K562 (cell line): ENCODE data around the gene SHISA8. TPM values are rescaled to one million over a fixed set of nuclear protein-coding genes. Genes with fewer than 3 reads are reported as not detected.

Experiments used
- ATAC-seq: fragments of 200-7000 bp; cut with Tn5 transposase; 3 replicates; pipeline ENCODE4 v1.9.1; 2020; ENCODE audit warnings: moderate library complexity
- BruUV-seq: library from RNA; stranded (reverse); fragments of 400-500 nt; replicated peaks from 2 replicates; lab custom pipeline; 2021; lab: Mats Ljungman, UMichigan
- CTCF ChIA-PET: fragments of 300-600 bp; formaldehyde crosslinking; extraction: SDS; loops from one replicate; lab custom pipeline; 2021; ENCODE audit warnings: low intra/inter-chr PET ratio; lab: Yijun Ruan, JAX
- POLR2A ChIA-PET: fragments of 300-600, 350-650 bp; sonication (Branson Sonifier 250); formaldehyde crosslinking; extraction: SDS; loops from one replicate; lab custom pipeline; 2021; ENCODE audit warnings: antibody characterized with exemption, inconsistent platforms; lab: Yijun Ruan, JAX
- DNase-seq, 4 experiments: peaks; one replicate each; pipeline versions ENCODE4 v3.0.0 to v3.0.0-alpha.2; 2011 to 2018; ENCODE audit warnings: low spot score in 3 of 4, mixed read lengths in 3 of 4; ENCODE audit errors: extremely low read depth in 1 of 4
- FAIRE-seq: peaks from 2 replicates; lab custom pipeline; 2011; peaks lifted over from hg19 to GRCh38; lab: Jason Lieb, UNC
- H2AFZ ChIP-seq: 2 replicates; pipeline ENCODE4 v1.6.0; 2011; ENCODE audit warnings: low read depth, low read length, control low read depth, inconsistent platforms
- H3K27ac ChIP-seq: fragments of 200-600 bp; 3 replicates; pipeline ENCODE4 v1.8.0; 2011; ENCODE audit warnings: low read depth, mild to moderate bottlenecking, control low read depth, inconsistent platforms, low read length, moderate library complexity, mixed read lengths; ENCODE audit errors: extremely low read depth
- H3K27me3 ChIP-seq, 2 experiments: fragments of 300-600 bp in 1 of 2; 2 replicates in 1 of 2; 3 replicates in 1 of 2; pipeline versions ENCODE4 v1.6.0 to v1.8.0; 2011; ENCODE audit warnings: inconsistent platforms in 2 of 2, low read length in 2 of 2, mild to moderate bottlenecking in 1 of 2, mixed read lengths in 1 of 2, moderate library complexity in 1 of 2; ENCODE audit not compliant: control insufficient read depth in 2 of 2, insufficient read depth in 2 of 2
- H3K36me3 ChIP-seq: fragments of 300-600 bp; 3 replicates; pipeline ENCODE4 v1.8.0; 2011; ENCODE audit warnings: mild to moderate bottlenecking, low read length, inconsistent platforms; ENCODE audit not compliant: control insufficient read depth, insufficient read depth
- H3K4me1 ChIP-seq, 2 experiments: fragments of 200-600 bp in 1 of 2; replicated peaks in 1 of 2; 2 replicates in 1 of 2; 3 replicates in 1 of 2; pipeline versions ENCODE4 v1.5.1 to v1.8.0; 2011; ENCODE audit warnings: inconsistent platforms in 2 of 2, low read length in 2 of 2, mild to moderate bottlenecking in 1 of 2, mixed read lengths in 1 of 2, moderate library complexity in 1 of 2; ENCODE audit not compliant: control insufficient read depth in 2 of 2, insufficient read depth in 2 of 2
- H3K4me2 ChIP-seq: 2 replicates; pipeline ENCODE4 v1.6.1; 2011; ENCODE audit warnings: low read length, control low read depth, inconsistent platforms, mixed read lengths; ENCODE audit not compliant: insufficient read depth
- H3K4me3 ChIP-seq: fragments of 200-600 bp; sonication (generic), shearing (Covaris generic); 2 replicates; pipeline ENCODE4 v1.5.1; 2016; ENCODE audit warnings: control low read depth, inconsistent platforms
- H3K79me2 ChIP-seq: fragments of 200-600 bp; 3 replicates; pipeline ENCODE4 v1.8.0; 2011; ENCODE audit warnings: low read length, inconsistent platforms; ENCODE audit not compliant: control insufficient read depth, insufficient read depth
- H3K9ac ChIP-seq, 2 experiments: 2 replicates each; pipeline versions ENCODE4 v1.6.0 to v1.6.1; 2011; ENCODE audit warnings: low read depth in 2 of 2, low read length in 2 of 2, control low read depth in 1 of 2, inconsistent platforms in 1 of 2, mild to moderate bottlenecking in 1 of 2, mixed read lengths in 1 of 2; ENCODE audit not compliant: insufficient read depth in 1 of 2
- H3K9me1 ChIP-seq: one replicate; pipeline ENCODE4 v1.6.0; 2011; ENCODE audit warnings: inconsistent platforms, mild to moderate bottlenecking, low read length, moderate library complexity; ENCODE audit not compliant: control insufficient read depth, insufficient read depth
- H3K9me3 ChIP-seq: replicated peaks from 2 replicates; pipeline ENCODE4 v1.5.1; 2011; ENCODE audit warnings: low read depth, low read length, inconsistent platforms; ENCODE audit not compliant: control insufficient read depth, insufficient read depth
- H4K20me1 ChIP-seq: replicated peaks from 2 replicates; pipeline ENCODE4 v1.6.1; 2011; ENCODE audit warnings: low read length, inconsistent platforms, mixed read lengths; ENCODE audit not compliant: control insufficient read depth, insufficient read depth
- CCNT2 ChIP-seq: IDR thresholded peaks from 2 replicates; pipeline ENCODE4 v1.6.1; 2011; ENCODE audit warnings: borderline replicate concordance, low read depth, mild to moderate bottlenecking, moderate library complexity, mixed read lengths, low read length; ENCODE audit not compliant: insufficient read length; ENCODE audit errors: extremely low read depth
- E2F6 ChIP-seq, 2 experiments: IDR thresholded peaks; 2 replicates each; pipeline ENCODE4 v1.6.1; 2011; ENCODE audit warnings: borderline replicate concordance in 1 of 2, control low read depth in 1 of 2, low read depth in 1 of 2, low read length in 1 of 2, mild to moderate bottlenecking in 1 of 2, mixed read lengths in 1 of 2, moderate library complexity in 1 of 2; ENCODE audit not compliant: insufficient read depth in 1 of 2, insufficient read length in 1 of 2, poor library complexity in 1 of 2, severe bottlenecking in 1 of 2; ENCODE audit errors: extremely low read depth in 1 of 2
- EGR1 ChIP-seq: fragments of 450-650 bp; conservative IDR thresholded peaks from 2 replicates; pipeline ENCODE4 v1.6.1; 2017; ENCODE audit warnings: mild to moderate bottlenecking
- ILK ChIP-seq: fragments of 450-650 bp; IDR thresholded peaks from 2 replicates; pipeline ENCODE4 v1.6.1; 2016; ENCODE audit warnings: missing genetic modification characterization, low read depth, mild to moderate bottlenecking, missing compliant biosample characterization, moderate library complexity, borderline replicate concordance
- L3MBTL2 ChIP-seq: fragments of 450-650 bp; IDR thresholded peaks from 2 replicates; pipeline ENCODE4 v1.6.1; 2016; ENCODE audit warnings: mild to moderate bottlenecking, moderate library complexity
- NRF1 ChIP-seq, 2 experiments: fragments of 450-650 bp; IDR thresholded peaks in 1 of 2; conservative IDR thresholded peaks in 1 of 2; 2 replicates each; pipeline ENCODE4 v1.6.1; 2014; ENCODE audit warnings: mild to moderate bottlenecking in 2 of 2
- POLR2G ChIP-seq: fragments of 200-400 bp; formaldehyde crosslinking; IDR thresholded peaks from 2 replicates; pipeline ENCODE4 v1.6.1; 2017; ENCODE audit warnings: low read depth, mild to moderate bottlenecking, antibody characterized with exemption, low read length, moderate library complexity
- PTTG1 ChIP-seq: fragments of 450-650 bp; IDR thresholded peaks from 2 replicates; pipeline ENCODE4 v1.6.1; 2016; ENCODE audit warnings: low read depth, mild to moderate bottlenecking, missing genetic modification characterization, missing compliant biosample characterization
- SETDB1 ChIP-seq: IDR thresholded peaks from one replicate; pipeline ENCODE4 v1.6.1; 2012; ENCODE audit warnings: low read length, control low read depth, inconsistent platforms
- VEZF1 ChIP-seq: fragments of 200-800 bp; sonication (Bioruptor generic); IDR thresholded peaks from 2 replicates; pipeline ENCODE4 v1.6.1; 2017; ENCODE audit warnings: missing genetic modification characterization, missing compliant biosample characterization
- ZBTB8A ChIP-seq: fragments of 450-650 bp; IDR thresholded peaks from 2 replicates; pipeline ENCODE4 v1.6.1; 2018; ENCODE audit warnings: mild to moderate bottlenecking, moderate library complexity; ENCODE audit not compliant: partially characterized antibody
- ZBTB9 ChIP-seq: fragments of 450-650 bp; formaldehyde crosslinking; IDR thresholded peaks from 2 replicates; pipeline ENCODE4 v1.4.0; 2020; ENCODE audit warnings: mild to moderate bottlenecking, moderate library complexity
- ZNF395 ChIP-seq: fragments of 200-800 bp; sonication (Bioruptor generic); IDR thresholded peaks from 2 replicates; pipeline ENCODE4 v1.6.1; 2017; ENCODE audit warnings: missing genetic modification characterization, missing compliant biosample characterization
- WGBS: fragments of 100-300 bp; shearing (Covaris generic); methylation state at CpG from one replicate; pipeline ENCODE4 v1.1.6; 2016; ENCODE audit warnings: low coverage, mixed read lengths; ENCODE audit not compliant: insufficient coverage; ENCODE audit errors: missing lambda C conversion rate; 5-methylcytosine and 5-hydroxymethylcytosine counted together
- in situ Hi-C: fragments of 300-500 bp; cut with MboI; formaldehyde crosslinking; loops from 4 replicates; pipeline ENCODE4 v1.15.0; 2018; ENCODE audit warnings: inconsistent platforms, mixed read lengths
- intact Hi-C: fragments of 100-400 bp; cut with micrococcal nuclease; formaldehyde crosslinking; loops from 2 replicates; pipeline ENCODE4 v1.14.2; 2022
- polyA plus RNA-seq, 8 experiments: library from polyadenylated mRNA; depleted of rRNA in 4 of 8; stranded (reverse) in 5 of 8; unstranded in 3 of 8; fragments of >200 nt; fragmentation: Nextera tagmentation in 2 of 8; fragmentation: Illumina TruSeq in 1 of 8; extraction: Ambion mirVana in 2 of 8; extraction: Trizol in 1 of 8; gene quantifications; 2 replicates each; pipeline versions ENCODE4 v1.2.1 to v1.2.3, GENCODE V29; 2011 to 2014; ENCODE audit warnings: inconsistent platforms in 1 of 8, missing spikeins in 1 of 8
- total RNA-seq, 7 experiments: library from RNA; depleted of rRNA in 6 of 7; stranded (reverse); fragments of >200 nt in 6 of 7; fragmentation: Illumina TruSeq in 2 of 7; extraction: Trizol in 2 of 7; gene quantifications; 2 replicates each; pipeline versions ENCODE4 v1.2.1 to v1.2.3, GENCODE V29; 2011 to 2021; ENCODE audit warnings: low replicate concordance in 1 of 7

Gene SHISA8
- total and polyA plus RNA-seq, 9 of the 15 experiments (the other 6 are each of a cell fraction or from before 2014, with no cell fraction given), result 0.07 to 3.3 (median 1.1) TPM; not detected in 4

GRCh38 chr22:41919357-41920224 lies 4.7 kb upstream of the SHISA8 start:
- H3K27ac ChIP-seq, result no peak overlapping the region; the same call in 2 of the 3 replicates
- in situ Hi-C loops, result no loop called here

More at GRCh38 chr22:41919357-41920224, 4.7 kb upstream of the SHISA8 start:
- peaks cover 6 to 39% of the 10 kb centered on the region in 2 experiments; a peak in 3 of 5 replicates for H3K4me1 ChIP-seq
- H3K79me2 ChIP-seq, result no peaks in the 10 kb centered on the region
- peak; percentile 48 to 70 (median 65) for DNase-seq
- H3K9ac ChIP-seq, result peak overlapping the region in 1 of 2 experiments; percentile 78; a peak in 2 of 4 replicates
- peak; percentile 80 for ATAC-seq
- no peaks in the 10 kb centered on the region for H3K9me1 ChIP-seq
- H2AFZ ChIP-seq, result peak overlapping the region; percentile 59; the same call in 1 of the 2 replicates
- H3K36me3 ChIP-seq, result no peaks in the 10 kb centered on the region
- no peaks in the 10 kb centered on the region for H3K9me3 ChIP-seq
- 0 out of 5 replicates have a peak, but pooled peaks cover 0 to 4% of the 10 kb centered on the region in 2 experiments for H3K27me3 ChIP-seq
- no peak for FAIRE-seq
- ChIA-PET CTCF (no interaction called here), POLR2A (interaction anchor here (1.1 kb wide), 1 partner anchor 16 kb away, joined by 4 read pairs; no protein-coding TSS in a partner anchor)
- TF ChIP-seq ZNF395 (CRISPR knock-in tag) (no peak), EGR1 (peak; percentile 45), PTTG1 (no peak), POLR2G (peak; percentile 51; the same call in 1 of the 2 replicates), ILK (tag) (no peak), CCNT2 (peak; percentile 39), VEZF1 (0 out of 2 replicates have a peak, but pooled peaks have one; percentile 26), ZBTB9 (no peak), SETDB1 (no peak), ZBTB8A (no peak), L3MBTL2 (peak; percentile 34; the same call in 1 of the 2 replicates), NRF1 (conservative IDR thresholded peaks at IDR 0.05 in 1 of 2, IDR thresholded peaks at IDR 0.05 in 1 of 2) (peak; percentile 34 to 40; a peak in 2 of 4 replicates), E2F6 (IDR thresholded peaks at IDR 0.05; ENCODE audit: borderline replicate concordance in 1 of 2, extremely low read depth in 1 of 2, insufficient read depth in 1 of 2, insufficient read length in 1 of 2, low read depth in 1 of 2, low read length in 1 of 2, poor library complexity in 1 of 2, severe bottlenecking in 1 of 2) (peak in 1 of 2 experiments; percentile 63)
- no TSS peak for BruUV-seq
- H3K4me3 ChIP-seq, result peak overlapping the region; percentile 11; the same call in 1 of the 2 replicates
- 27% methylated on average over 18 of the region's 62 CpGs for WGBS
- H4K20me1 ChIP-seq, result no peaks in the 10 kb centered on the region; the same call in 1 of the 2 replicates
- intact Hi-C loops, result no loop called here
- H3K4me2 ChIP-seq, result peak overlapping the region; percentile 62
